GM12864 (cell line): Measurements from ENCODE around the gene TNIK.
A peak's percentile ranks its signal among the peaks of the same experiment; 100 is the strongest.

Experiments used
- DNase-seq: peaks from one replicate; pipeline ENCODE4 v3.0.0-alpha.2; 2011; ENCODE audit warnings: low read depth
- H3K4me3 ChIP-seq: 2 replicates; pipeline ENCODE4 v1.5.1; 2011; ENCODE audit warnings: mild to moderate bottlenecking, low read depth, low read length, control low read depth
- CTCF ChIP-seq: IDR thresholded peaks from 2 replicates; pipeline ENCODE4 v1.5.1; 2011; ENCODE audit warnings: low read depth, mild to moderate bottlenecking, moderate library complexity, low read length, control low read depth, inconsistent platforms; ENCODE audit errors: missing control alignments

Gene TNIK

GRCh38 chr3:171195686-171196085 lies 264.5 kb downstream of the TNIK start:
- peak; percentile 7 for TF ChIP-seq CTCF
- no peak for DNase-seq
- no peak overlapping the region for H3K4me3 ChIP-seq

- TF ChIP-seq CTCF: no peak
- no peak overlapping the region for H3K4me3 ChIP-seq
- DNase-seq: no peak
Observed at GRCh38 chr3:171194965-171195364, 265.2 kb downstream of the TNIK start.

GRCh38 chr3:171193693-171194092 lies 266.5 kb downstream of the TNIK start:
- TF ChIP-seq CTCF: no peak
- no peak for DNase-seq
- no peak overlapping the region for H3K4me3 ChIP-seq

GRCh38 chr3:171192176-171192854 lies 267.9 kb downstream of the TNIK start:
- DNase-seq: no peak
- H3K4me3 ChIP-seq: no peak overlapping the region
- TF ChIP-seq CTCF: no peak

- no peak for TF ChIP-seq CTCF
- no peak overlapping the region for H3K4me3 ChIP-seq
- DNase-seq: no peak
Observed at GRCh38 chr3:171190668-171191067, 269.5 kb downstream of the TNIK start.

- DNase-seq: no peak
- no peak for TF ChIP-seq CTCF
- H3K4me3 ChIP-seq: no peak overlapping the region
Observed at GRCh38 chr3:171189394-171190080, 270.7 kb downstream of the TNIK start.
